Keratinocyte (primary cell): ENCODE measurements around the gene PIK3C3.
A peak's percentile ranks its signal among the peaks of the same experiment; 100 is the strongest.

Experiments
- CTCF ChIP-seq, 3 experiments: IDR thresholded peaks in 1 of 3; conservative IDR thresholded peaks in 1 of 3; optimal IDR thresholded peaks in 1 of 3; 2 replicates in 2 of 3; 3 replicates in 1 of 3; pipeline versions ENCODE3 to v1.5.1; 2011; ENCODE audit warnings: low read length in 3 of 3, mild to moderate bottlenecking in 3 of 3, moderate library complexity in 2 of 3, control low read depth in 1 of 3, inconsistent platforms in 1 of 3; ENCODE audit not compliant: insufficient read depth in 2 of 3; ENCODE audit errors: extremely low read depth in 1 of 3
- EZH2 ChIP-seq: IDR thresholded peaks from one replicate; pipeline ENCODE4 v1.6.1; 2012; ENCODE audit warnings: inconsistent platforms, mild to moderate bottlenecking, low read length, moderate library complexity

GRCh38 chr18:42072407-42072806 is 117.4 kb downstream of the PIK3C3 start:
- TF ChIP-seq CTCF (optimal IDR thresholded peaks at IDR 0.05 in 1 of 3, IDR thresholded peaks at IDR 0.05 in 1 of 3, conservative IDR thresholded peaks at IDR 0.05 in 1 of 3; ENCODE audit: extremely low read depth in 1 of 3, insufficient read depth in 2 of 3, low read length in 3 of 3) (peak in 1 of 3 experiments; percentile 12), EZH2 (no peak)
